Mucosa of descending colon (tissue), 3 donors: ENCODE results near the gene CKAP2L. TPM values are rescaled to one million over a fixed set of nuclear protein-coding genes. Genes with fewer than 3 reads are reported as not detected.

Source experiments
- ATAC-seq: fragments of 200-7000 bp; cut with Tn5 transposase; one replicate; pipeline ENCODE4 v1.9.1; 2020; ENCODE audit warnings: mild to moderate bottlenecking, moderate library complexity
- DNase-seq, 3 donors: peaks; one replicate each; pipeline ENCODE4 v3.0.0-alpha.2; 2020
- H3K36me3 ChIP-seq: fragments of 200-600 bp; one replicate; pipeline ENCODE4 v1.8.0; 2021; ENCODE audit warnings: low read depth, mild to moderate bottlenecking
- H3K4me1 ChIP-seq: fragments of 200-600 bp; one replicate; pipeline ENCODE4 v1.8.0; 2021; ENCODE audit warnings: low read depth, mild to moderate bottlenecking
- H3K4me3 ChIP-seq: fragments of 200-600 bp; one replicate; pipeline ENCODE4 v1.8.0; 2021; ENCODE audit warnings: mild to moderate bottlenecking
- H3K9me3 ChIP-seq: fragments of 200-600 bp; one replicate; pipeline ENCODE4 v1.8.0; 2021; ENCODE audit warnings: mild to moderate bottlenecking
- CTCF ChIP-seq: fragments of 200-600 bp; IDR thresholded peaks from one replicate; pipeline ENCODE4 v1.8.0; 2022; ENCODE audit warnings: antibody characterized with exemption, mild to moderate bottlenecking
- intact Hi-C, 2 donors: fragments of 100-400 bp; cut with DNase I in 1 of 2; cut with micrococcal nuclease in 1 of 2; formaldehyde crosslinking; loops; one replicate each; pipeline versions ENCODE4 v1.11.0 to v1.11.1; 2022; cut with DNase I, micrococcal nuclease
- total RNA-seq, 3 donors: library from RNA; stranded (reverse); fragmentation: NEBNext Ultra II Directional in 2 of 3; extraction: Animal tissue kit (Norgen Biotek cat#: 25700) in 2 of 3; gene quantifications; one replicate each; pipeline versions ENCODE4 v1.2.1 to v1.2.4, GENCODE V29; 2021 to 2023
- donor health status: DM: no; HTN: no; CAD: no; lungs with moderate emphysema.
- donor health status: DM: no; HTN: no; CAD: no.
- donor health status: DM: no; HTN: yes; CAD: no.

The CKAP2L gene
- total RNA-seq, 3 donors from 2014 or later: 1.2 to 9.5 (median 2.8) TPM

GRCh38 chr2:112768432-112768831 is 4.0 kb upstream of the CKAP2L start:
- TF ChIP-seq CTCF: no peak
- intact Hi-C loops: no loop called here
- no peaks in the 10 kb centered on the region for H3K36me3 ChIP-seq
- H3K9me3 ChIP-seq: no peaks in the 10 kb centered on the region
- ATAC-seq: no peak
- no peak overlapping the region for H3K4me3 ChIP-seq
- no peak for DNase-seq
- H3K4me1 ChIP-seq: peaks cover 15% of the 10 kb centered on the region

GRCh38 chr2:112767693-112768330 is 3.4 kb upstream of the CKAP2L start:
- DNase-seq: no peak
- Histone ChIP-seq H3K36me3 (no peaks in the 10 kb centered on the region), H3K4me1 (peaks cover 15% of the 10 kb centered on the region), H3K4me3 (no peak overlapping the region), H3K9me3 (no peaks in the 10 kb centered on the region)
- no peak for ATAC-seq
- intact Hi-C loops: no loop called here
- no peak for TF ChIP-seq CTCF

- TF ChIP-seq CTCF: no peak
- Histone ChIP-seq H3K9me3 (no peaks in the 10 kb centered on the region), H3K4me1 (peaks cover 15% of the 10 kb centered on the region), H3K4me3 (no peak overlapping the region), H3K36me3 (no peaks in the 10 kb centered on the region)
- intact Hi-C loops: no loop called here
- no peak for ATAC-seq
- no peak for DNase-seq
Measured at GRCh38 chr2:112765251-112765650, 842 bp upstream of the CKAP2L start.

- H3K4me1 ChIP-seq: peaks cover 15% of the 10 kb centered on the region
- H3K9me3 ChIP-seq: no peaks in the 10 kb centered on the region
- no peak overlapping the region for H3K4me3 ChIP-seq
- DNase-seq (no peak), ATAC-seq (no peak)
- H3K36me3 ChIP-seq: no peaks in the 10 kb centered on the region
- no peak for TF ChIP-seq CTCF
- intact Hi-C loops: no loop called here
Measured at GRCh38 chr2:112762276-112762675, 2.1 kb downstream of the CKAP2L start.

GRCh38 chr2:112760149-112760548 is 4.3 kb downstream of the CKAP2L start:
- ATAC-seq: no peak
- intact Hi-C loops: no loop called here
- Histone ChIP-seq H3K4me1 (peaks cover 13% of the 10 kb centered on the region), H3K36me3 (no peaks in the 10 kb centered on the region), H3K4me3 (no peak overlapping the region), H3K9me3 (no peaks in the 10 kb centered on the region)
- DNase-seq: no peak
- TF ChIP-seq CTCF: no peak

GRCh38 chr2:112758711-112759110 is 5.7 kb downstream of the CKAP2L start:
- no peak overlapping the region for H3K4me3 ChIP-seq
- no peaks in the 10 kb centered on the region for H3K36me3 ChIP-seq
- intact Hi-C loops: no loop called here
- no peaks in the 10 kb centered on the region for H3K9me3 ChIP-seq
- ATAC-seq (no peak), DNase-seq (no peak)
- H3K4me1 ChIP-seq: peaks cover 3% of the 10 kb centered on the region
- no peak for TF ChIP-seq CTCF
